IMR-90 (cell line): ENCODE results near the gene RHOB. TPM values are rescaled to one million over a fixed set of nuclear protein-coding genes. Genes with fewer than 3 reads are reported as not detected.

ENCODE experiments used
- ATAC-seq: fragments of 200-7000 bp; cut with Tn5 transposase; 2 replicates; pipeline ENCODE4 v1.9.1; 2020; ENCODE audit warnings: low read depth, mild to moderate bottlenecking, moderate library complexity
- BruUV-seq: library from RNA; stranded (reverse); fragments of 400-500 nt; replicated peaks from 2 replicates; lab custom pipeline; 2021; lab: Mats Ljungman, UMichigan
- CTCF ChIA-PET: fragments of 300-600 bp; formaldehyde crosslinking; extraction: SDS; loops from one replicate; lab custom pipeline; 2021; ENCODE audit warnings: antibody characterized with exemption; lab: Yijun Ruan, JAX
- POLR2A ChIA-PET: fragments of 300-600 bp; sonication (Branson Sonifier 250); formaldehyde crosslinking; loops from one replicate; lab custom pipeline; 2022; ENCODE audit warnings: antibody characterized with exemption; ENCODE audit not compliant: unreplicated experiment; lab: Charles Lee
- DNase-seq: peaks from one replicate; pipeline ENCODE4 v3.0.0; 2013
- H2AFZ ChIP-seq: replicated peaks from 2 replicates; pipeline ENCODE3; 2013; ENCODE audit warnings: low read length, mild to moderate bottlenecking; ENCODE audit not compliant: poor library complexity
- H2AK5ac ChIP-seq: 2 replicates; pipeline ENCODE4 v1.6.1; 2013; ENCODE audit warnings: low read depth, low read length, inconsistent platforms
- H2AK9ac ChIP-seq: replicated peaks from 2 replicates; pipeline ENCODE3; 2013; ENCODE audit warnings: mild to moderate bottlenecking, low read depth, low read length, moderate library complexity; ENCODE audit not compliant: poor library complexity
- H2BK120ac ChIP-seq: 2 replicates; pipeline ENCODE4 v1.6.1; 2013; ENCODE audit warnings: low read depth, low read length, inconsistent platforms
- H2BK15ac ChIP-seq: 3 replicates; pipeline ENCODE4 v1.6.1; 2013; ENCODE audit warnings: low read depth, low read length, inconsistent platforms
- H2BK20ac ChIP-seq: 2 replicates; pipeline ENCODE4 v1.6.1; 2013; ENCODE audit warnings: low read depth, mild to moderate bottlenecking, inconsistent platforms, low read length, moderate library complexity
- H2BK5ac ChIP-seq: 2 replicates; pipeline ENCODE4 v1.6.1; 2013; ENCODE audit warnings: mild to moderate bottlenecking, low read depth, low read length, inconsistent platforms; ENCODE audit not compliant: poor library complexity, severe bottlenecking
- H3K14ac ChIP-seq: replicated peaks from 2 replicates; pipeline ENCODE4 v1.6.1; 2013; ENCODE audit warnings: low read depth, low read length, inconsistent platforms
- H3K18ac ChIP-seq: 2 replicates; pipeline ENCODE4 v1.6.1; 2013; ENCODE audit warnings: low read depth, low read length, control low read depth
- H3K23ac ChIP-seq: 2 replicates; pipeline ENCODE4 v1.6.1; 2013; ENCODE audit warnings: low read depth, low read length, inconsistent platforms
- H3K27ac ChIP-seq: 2 replicates; pipeline ENCODE4 v1.5.1; 2013; ENCODE audit warnings: mild to moderate bottlenecking, control low read depth, low read length; ENCODE audit not compliant: insufficient read depth
- H3K27me3 ChIP-seq: 2 replicates; pipeline ENCODE4 v1.6.1; 2013; ENCODE audit warnings: low read length; ENCODE audit not compliant: control insufficient read depth, insufficient read depth
- H3K36me3 ChIP-seq: 2 replicates; pipeline ENCODE4 v1.6.1; 2013; ENCODE audit warnings: low read length, mixed read lengths; ENCODE audit not compliant: control insufficient read depth, insufficient read depth
- H3K4ac ChIP-seq: 2 replicates; pipeline ENCODE4 v1.6.1; 2013; ENCODE audit warnings: low read depth, low read length, inconsistent platforms
- H3K4me1 ChIP-seq: 2 replicates; pipeline ENCODE4 v1.6.1; 2013; ENCODE audit warnings: low read length, mixed read lengths; ENCODE audit not compliant: control insufficient read depth, insufficient read depth
- H3K4me2 ChIP-seq: 2 replicates; pipeline ENCODE4 v1.6.1; 2013; ENCODE audit warnings: low read depth, mild to moderate bottlenecking, control low read depth, low read length, moderate library complexity
- H3K4me3 ChIP-seq: 2 replicates; pipeline ENCODE4 v1.5.1; 2013; ENCODE audit warnings: low read depth, mild to moderate bottlenecking, control low read depth, low read length, moderate library complexity; ENCODE audit not compliant: insufficient read depth
- H3K56ac ChIP-seq: 2 replicates; pipeline ENCODE4 v1.6.1; 2013; ENCODE audit warnings: low read length, inconsistent platforms; ENCODE audit not compliant: insufficient read depth; ENCODE audit errors: extremely low read depth
- H3K79me1 ChIP-seq, 2 experiments: 2 replicates each; pipeline ENCODE4 v1.6.1; 2013; ENCODE audit warnings: low read length in 2 of 2, inconsistent platforms in 1 of 2, low read depth in 1 of 2
- H3K9ac ChIP-seq: 2 replicates; pipeline ENCODE4 v1.6.1; 2013; ENCODE audit warnings: low read depth, low read length, control low read depth
- H3K9me1 ChIP-seq: 2 replicates; pipeline ENCODE4 v1.6.1; 2013; ENCODE audit warnings: low read length, inconsistent platforms; ENCODE audit not compliant: insufficient read depth
- H3K9me3 ChIP-seq: 2 replicates; pipeline ENCODE4 v1.6.1; 2013; ENCODE audit warnings: low read length; ENCODE audit not compliant: control insufficient read depth, insufficient read depth
- H4K20me1 ChIP-seq: 2 replicates; pipeline ENCODE4 v1.6.1; 2013; ENCODE audit warnings: low read length, inconsistent platforms; ENCODE audit not compliant: insufficient read depth
- H4K5ac ChIP-seq: 2 replicates; pipeline ENCODE4 v1.6.1; 2013; ENCODE audit warnings: mild to moderate bottlenecking, low read depth, low read length, control low read depth
- H4K8ac ChIP-seq, 2 experiments: 2 replicates each; pipeline ENCODE4 v1.6.1; 2013; ENCODE audit warnings: low read depth in 2 of 2, low read length in 2 of 2, control low read depth in 1 of 2, inconsistent platforms in 1 of 2
- H4K91ac ChIP-seq: 2 replicates; pipeline ENCODE4 v1.6.1; 2013; ENCODE audit warnings: low read depth, low read length, inconsistent platforms; ENCODE audit not compliant: insufficient read depth
- CEBPB ChIP-seq: IDR thresholded peaks from 2 replicates; pipeline ENCODE4 v1.6.1; 2012; ENCODE audit warnings: low read depth, low read length, improper control_type of control experiment
- POLR2A ChIP-seq: IDR thresholded peaks from 2 replicates; pipeline ENCODE4 v1.6.1; 2012; ENCODE audit warnings: mild to moderate bottlenecking, low read depth, low read length
- RAD21 ChIP-seq: IDR thresholded peaks from 2 replicates; pipeline ENCODE4 v1.6.1; 2012; ENCODE audit warnings: low read length, improper control_type of control experiment
- RFX5 ChIP-seq: IDR thresholded peaks from 2 replicates; pipeline ENCODE4 v1.8.0; 2012; ENCODE audit warnings: low read depth, mild to moderate bottlenecking, low read length, moderate library complexity
- WGBS, 2 experiments: methylation state at CpG; one replicate each; pipeline versions ENCODE4 v1.1.5 to v1.1.7; 2013; ENCODE audit warnings: missing lambda C conversion rate in 2 of 2; ENCODE audit not compliant: insufficient read length in 1 of 2; ENCODE audit errors: extremely low coverage in 2 of 2; 5-methylcytosine and 5-hydroxymethylcytosine counted together
- dilution Hi-C: fragments of 300-500 bp; cut with HindIII; formaldehyde crosslinking; loops from one replicate; pipeline ENCODE4 v1.14.3; 2018; ENCODE audit warnings: low sequenced_read_pairs; ENCODE audit not compliant: unreplicated experiment
- in situ Hi-C: fragments of 300-500 bp; cut with MboI; formaldehyde crosslinking; loops from 3 replicates; pipeline ENCODE4 v1.14.3; 2019; ENCODE audit warnings: low sequenced_read_pairs, inconsistent platforms, mixed read lengths
- intact Hi-C: fragments of 100-400 bp; cut with micrococcal nuclease; formaldehyde crosslinking; loops from 2 replicates; pipeline ENCODE4 v1.10.0; 2022
- polyA plus RNA-seq, 3 experiments: library from polyadenylated mRNA; depleted of rRNA; stranded (reverse); fragments of >200 nt; gene quantifications; 2 replicates each; pipeline ENCODE4 v1.2.3, GENCODE V29; 2012; ENCODE audit warnings: low replicate concordance in 1 of 3
- total RNA-seq: library from RNA; depleted of rRNA; stranded (reverse); fragments of >200 nt; gene quantifications from 2 replicates; pipeline ENCODE4 v1.2.3, GENCODE V29; 2012

Gene RHOB
- total and polyA plus RNA-seq, 2 of the 4 experiments (the other 2 are of a cell fraction) = 112 to 149 TPM

GRCh38 chr2:20397811-20398447 is 48.9 kb upstream of the RHOB start:
- Histone ChIP-seq H2AK5ac (no peak overlapping the region; the same call in 1 of the 2 replicates), H2BK5ac (no peak overlapping the region), H3K9ac (no peak overlapping the region), H3K27ac (no peak overlapping the region), H4K20me1 (no peaks in the 10 kb centered on the region), H3K4me1 (peaks cover 4% of the 10 kb centered on the region), H3K4ac (no peak overlapping the region), H2AFZ (no peak overlapping the region), H3K23ac (no peak overlapping the region), H3K4me2 (no peak overlapping the region), H3K18ac (no peak overlapping the region), H2AK9ac (no peak overlapping the region), H3K9me1 (peaks cover 6% of the 10 kb centered on the region; the same call in 1 of the 2 replicates), H2BK20ac (no peak overlapping the region), H2BK120ac (no peak overlapping the region), H3K79me1 (no peaks in the 10 kb centered on the region), H4K5ac (no peak overlapping the region), H2BK15ac (no peak overlapping the region), H3K14ac (no peak overlapping the region), H4K91ac (no peak overlapping the region), H3K9me3 (no peaks in the 10 kb centered on the region), H3K56ac (no peak overlapping the region), H3K36me3 (no peaks in the 10 kb centered on the region), H3K4me3 (no peak overlapping the region), H4K8ac (no peak overlapping the region), H3K27me3 (peaks cover 7% of the 10 kb centered on the region; the same call in 1 of the 2 replicates)
- dilution Hi-C loops (loop anchor here (25.0 kb wide), 1 partner anchor 239 kb away; no protein-coding TSS in a partner anchor), intact Hi-C loops (loop anchor here (5.0 to 10.0 kb wide), 2 partner anchors 39 to 63 kb away; no protein-coding TSS in a partner anchor), in situ Hi-C loops (loop anchor here (5.0 kb wide), 1 partner anchor 244 kb away; no protein-coding TSS in a partner anchor)
- WGBS, 2 experiments = 75% methylated on average over 2 of the region's 5 CpGs; no CpG with 5 or more reads in 1 of the 2 experiments
- ChIA-PET POLR2A (no interaction called here), CTCF (interaction anchor here (1.0 to 1.5 kb wide), 2 partner anchors 14 to 15 kb away, joined by 3 to 8 read pairs; no protein-coding TSS in a partner anchor)
- DNase-seq = no peak
- no TSS peak for BruUV-seq
- no peak for TF ChIP-seq CEBPB
- no peak for TF ChIP-seq RAD21
- TF ChIP-seq RFX5 = no peak
- no peak for TF ChIP-seq POLR2A
- ATAC-seq = no peak
